ENCODE data around the gene MORN1. TPM values are rescaled to one million over a fixed set of nuclear protein-coding genes. Genes with fewer than 3 reads are reported as not detected.
A peak's percentile ranks its signal among the peaks of the same experiment; 100 is the strongest.

The MORN1 gene
- total and polyA plus RNA-seq, 2 of the 8 experiments (the other 6 are each of a cell fraction or from before 2014, with no cell fraction given) = 5.0 to 9.1 TPM

GRCh38 chr1:2382621-2383361 lies 8.6 kb downstream of the MORN1 start:
- Histone ChIP-seq H3K27ac (ENCODE audit: low read depth, low read length) (no peak overlapping the region), H2BK12ac (ENCODE audit: low read depth, low read length) (no peak overlapping the region), H4K91ac (replicated peaks; ENCODE audit: insufficient read length, low read length) (no peak overlapping the region), H3K4ac (replicated peaks; ENCODE audit: insufficient read length, low read depth, low read length) (no peak overlapping the region), H3K9ac (replicated peaks in 1 of 4; ENCODE audit: extremely low read depth in 1 of 4, low read depth in 3 of 4, low read length in 3 of 4) (no peak overlapping the region), H3K36me3 (ENCODE audit: control insufficient read depth in 2 of 4, insufficient read depth in 4 of 4, low read length in 3 of 4) (no peaks in the 10 kb centered on the region; a peak in 1 of 8 replicates), H3K14ac (ENCODE audit: insufficient read length) (no peak overlapping the region), H3K79me2 (ENCODE audit: control insufficient read depth in 1 of 2, insufficient read depth in 2 of 2, low read length in 2 of 2) (no peaks in the 10 kb centered on the region), H2BK5ac (ENCODE audit: low read depth, low read length) (no peak overlapping the region), H3K4me3 (ENCODE audit: extremely low read depth in 1 of 4, insufficient read depth in 2 of 4, low read depth in 3 of 4, low read length in 4 of 4) (no peak overlapping the region), H2AK5ac (ENCODE audit: low read depth, low read length) (no peak overlapping the region), H4K5ac (ENCODE audit: insufficient read length, low read depth, low read length) (no peak overlapping the region), H3K56ac (replicated peaks; ENCODE audit: insufficient read length, low read depth, low read length) (no peak overlapping the region), H3K18ac (ENCODE audit: extremely low read depth, low read length) (no peak overlapping the region), H3K4me2 (ENCODE audit: insufficient read depth in 1 of 2, low read depth in 2 of 2, low read length in 2 of 2) (no peak overlapping the region), H2AFZ (ENCODE audit: low read length) (no peak overlapping the region), H3K4me1 (replicated peaks in 1 of 4; ENCODE audit: control insufficient read depth in 3 of 4, insufficient read depth in 4 of 4, low read length in 3 of 4) (peaks cover 0 to 2% (median under 1%) of the 10 kb centered on the region in 4 experiments; a peak in 3 of 7 replicates), H3K23me2 (ENCODE audit: low read depth, low read length) (no peaks in the 10 kb centered on the region), H4K20me1 (replicated peaks in 1 of 2; ENCODE audit: control insufficient read depth in 1 of 2, insufficient read depth in 2 of 2, low read length in 2 of 2) (peaks cover 0 to 1% of the 10 kb centered on the region in 2 experiments), H3K9me3 (ENCODE audit: insufficient read depth in 2 of 2, low read depth in 1 of 2, low read length in 1 of 2) (no peaks in the 10 kb centered on the region), H2BK120ac (replicated peaks; ENCODE audit: low read depth, low read length) (no peak overlapping the region), H2BK20ac (ENCODE audit: low read length) (no peak overlapping the region), H4K8ac (ENCODE audit: extremely low read depth, insufficient read depth, low read length) (no peak overlapping the region), H3K27me3 (replicated peaks in 1 of 4; ENCODE audit: control insufficient read depth in 3 of 4, extremely low read depth in 1 of 4, insufficient read depth in 3 of 4, low read length in 3 of 4) (no peaks in the 10 kb centered on the region), H2BK15ac (ENCODE audit: low read length) (no peak overlapping the region), H3K23ac (ENCODE audit: insufficient read length) (no peak overlapping the region), H3K79me1 (ENCODE audit: low read depth, low read length) (no peaks in the 10 kb centered on the region)
- WGBS, 2 experiments (ENCODE audit: extremely low coverage in 1 of 2, insufficient coverage in 1 of 2, insufficient read length in 1 of 2, insufficient replicate concordance in 2 of 2, low coverage in 1 of 2, low lambda C conversion rate in 2 of 2, missing lambda C conversion rate in 1 of 2) = 66% methylated on average over 12 of the region's 13 CpGs; no CpG with 5 or more reads in 1 of the 2 experiments
- FAIRE-seq = no peak
- ChIA-PET CTCF (ENCODE audit: partially characterized antibody) (interaction anchor here (0.7 to 5.5 kb wide), 42 partner anchors 7 to 1070 kb away, joined by 3 to 154 read pairs (median 6); partner anchors contain the start of genes FAAP20, MORN1 and RER1), POLR2A (ENCODE audit: partially characterized antibody) (interaction anchor here (1.0 to 2.9 kb wide), 6 partner anchors 9 to 188 kb away, joined by 3 to 13 read pairs (median 7); partner anchors contain the start of genes FAAP20, MORN1 and RER1)
- peak in 1 of 2 experiments; percentile 88 for DNase-seq (ENCODE audit: low read depth in 1 of 2, low spot score in 2 of 2)
- no peak for TF ChIP-seq RBBP5 (IDR thresholded peaks at IDR 0.05; ENCODE audit: borderline replicate concordance, low read depth, low read length)
- TF ChIP-seq FOSL1 (IDR thresholded peaks at IDR 0.05; ENCODE audit: insufficient read depth, low read depth, low read length) = no peak
- peak; percentile 16; the same call in 1 of the 2 replicates for TF ChIP-seq CREB1 (IDR thresholded peaks at IDR 0.05)
- TF ChIP-seq SP1 (IDR thresholded peaks at IDR 0.05; ENCODE audit: low read depth, low read length) = no peak
- TF ChIP-seq MAX (IDR thresholded peaks at IDR 0.05) = 0 out of 2 replicates have a peak, but pooled peaks have one; percentile 15
- no peak for TF ChIP-seq POLR2A (IDR thresholded peaks at IDR 0.05; ENCODE audit: control extremely low read depth in 1 of 2, low read depth in 2 of 2, low read length in 2 of 2)
- peak; percentile 47 to 56 for TF ChIP-seq RAD21 (IDR thresholded peaks at IDR 0.05 in 1 of 2, conservative IDR thresholded peaks at IDR 0.05 in 1 of 2; ENCODE audit: low read depth in 2 of 2, low read length in 2 of 2)

All from H1 (cell line).